SU-DHL-6 (cell line): ENCODE data around the gene RNF220.

Experiments used
- H2AFZ ChIP-seq: fragments of 200-600 bp; sonication (generic); 2 replicates; pipeline ENCODE4 v1.6.1; 2014; ENCODE audit warnings: low read depth, mild to moderate bottlenecking, moderate library complexity, mixed read lengths, antibody characterized with exemption, low read length; ENCODE audit not compliant: severe bottlenecking
- H3F3A ChIP-seq: fragments of 200-600 bp; shearing (Covaris generic); 2 replicates; pipeline ENCODE4 v1.6.0; 2016; ENCODE audit warnings: antibody characterized with exemption, mild to moderate bottlenecking; ENCODE audit not compliant: insufficient read depth
- H3K27ac ChIP-seq: fragments of 200-600 bp; sonication (generic); 2 replicates; pipeline ENCODE4 v1.5.1; 2016; ENCODE audit warnings: low read depth, mild to moderate bottlenecking, low read length, moderate library complexity, mixed read lengths
- H3K27me3 ChIP-seq: fragments of 200-600 bp; sonication (generic), shearing (Covaris generic); 2 replicates; pipeline ENCODE4 v1.6.0; 2014; ENCODE audit warnings: mild to moderate bottlenecking, low read length
- H3K36me3 ChIP-seq: fragments of 200-600 bp; sonication (generic); 2 replicates; pipeline ENCODE4 v1.6.1; 2014; ENCODE audit warnings: mild to moderate bottlenecking, low read length, mixed read lengths
- H3K4me2 ChIP-seq: fragments of 300-600, 200-600 bp; shearing (Covaris generic), sonication (generic); 2 replicates; pipeline ENCODE4 v1.6.0; 2014; ENCODE audit warnings: low read length, low read depth, mild to moderate bottlenecking; ENCODE audit not compliant: poor library complexity, severe bottlenecking
- H3K4me3 ChIP-seq: fragments of 200-600 bp; sonication (generic); 2 replicates; pipeline ENCODE4 v1.5.1; 2014; ENCODE audit warnings: antibody characterized with exemption, low read length, mild to moderate bottlenecking, mixed read lengths; ENCODE audit not compliant: insufficient read depth, poor library complexity, severe bottlenecking
- H3K79me2 ChIP-seq: fragments of 200-600 bp; sonication (generic); 2 replicates; pipeline ENCODE4 v1.6.1; 2014; ENCODE audit warnings: mild to moderate bottlenecking, low read length, moderate library complexity; ENCODE audit not compliant: insufficient read depth
- H3K9ac ChIP-seq: fragments of 200-600 bp; sonication (generic); 2 replicates; pipeline ENCODE4 v1.7.0; 2014; ENCODE audit warnings: mild to moderate bottlenecking, low read length
- H3K9me2 ChIP-seq: fragments of 200-600 bp; sonication (generic); replicated peaks from 2 replicates; pipeline ENCODE4 v1.6.1; 2014; ENCODE audit warnings: low read length; ENCODE audit not compliant: insufficient read depth
- H3K9me3 ChIP-seq: fragments of 200-600 bp; sonication (generic); 2 replicates; pipeline ENCODE4 v1.6.1; 2014; ENCODE audit warnings: low read length, mixed read lengths; ENCODE audit not compliant: insufficient read depth
- H4K20me1 ChIP-seq: fragments of 200-600 bp; sonication (generic); 2 replicates; pipeline ENCODE4 v1.6.1; 2014; ENCODE audit warnings: low read depth, mild to moderate bottlenecking, antibody characterized with exemption, low read length, moderate library complexity, mixed read lengths
- EZH2phosphoT487 ChIP-seq: fragments of 200-600 bp; sonication (generic), shearing (Covaris generic); conservative IDR thresholded peaks from 2 replicates; pipeline ENCODE4 v1.6.1; 2018; ENCODE audit warnings: mild to moderate bottlenecking, antibody characterized with exemption, low read length, moderate library complexity, mixed read lengths
- TF ChIP-seq, protein P1 (sequence below): fragments of 200-600 bp; sonication (generic); IDR thresholded peaks from one replicate; pipeline ENCODE4 v1.5.1; 2017; ENCODE audit warnings: antibody characterized with exemption, mild to moderate bottlenecking, low read length, moderate library complexity; ENCODE audit not compliant: insufficient read depth, poor library complexity, severe bottlenecking

The RNF220 gene

DNA sequence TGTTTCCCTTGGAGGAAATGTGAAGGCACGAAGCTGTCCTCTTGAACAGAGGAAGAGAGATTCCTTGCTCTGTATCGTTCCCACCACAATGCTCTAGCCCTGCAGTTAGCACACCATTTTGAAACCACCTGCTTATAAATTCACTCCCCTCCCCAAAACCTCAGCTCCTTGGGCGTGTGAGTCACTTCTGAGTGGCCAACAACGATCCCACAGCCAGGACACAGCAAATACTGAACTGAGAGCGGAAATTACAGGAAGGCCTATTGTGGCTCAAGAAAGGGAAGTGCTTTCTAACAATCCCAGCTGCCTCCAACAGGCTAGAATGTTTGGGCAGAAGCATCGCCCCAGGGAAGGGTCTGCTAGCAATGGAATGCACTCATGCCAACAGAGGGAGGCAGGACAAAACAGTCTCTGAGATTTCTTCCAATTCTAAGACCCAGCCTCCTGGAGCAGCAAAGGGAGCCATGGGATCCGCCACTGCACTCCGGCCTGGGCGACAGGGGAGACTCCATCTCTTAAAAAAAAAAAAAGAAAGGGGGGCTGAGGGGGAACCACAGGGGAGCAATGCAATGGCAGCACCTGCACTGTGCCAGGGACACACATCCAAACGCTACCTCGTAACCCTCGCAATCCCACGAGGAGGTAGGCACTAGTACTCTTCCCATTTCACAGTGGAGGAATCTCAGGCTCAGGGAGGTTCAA is 267.4 kb downstream of the RNF220 start:
- H3K27ac ChIP-seq: no peak overlapping the region
- H3K36me3 ChIP-seq: no peaks in the 10 kb centered on the region
- H3K9me2 ChIP-seq: no peaks in the 10 kb centered on the region
- no peak for TF ChIP-seq EZH2phosphoT487
- TF ChIP-seq, protein P1, sequence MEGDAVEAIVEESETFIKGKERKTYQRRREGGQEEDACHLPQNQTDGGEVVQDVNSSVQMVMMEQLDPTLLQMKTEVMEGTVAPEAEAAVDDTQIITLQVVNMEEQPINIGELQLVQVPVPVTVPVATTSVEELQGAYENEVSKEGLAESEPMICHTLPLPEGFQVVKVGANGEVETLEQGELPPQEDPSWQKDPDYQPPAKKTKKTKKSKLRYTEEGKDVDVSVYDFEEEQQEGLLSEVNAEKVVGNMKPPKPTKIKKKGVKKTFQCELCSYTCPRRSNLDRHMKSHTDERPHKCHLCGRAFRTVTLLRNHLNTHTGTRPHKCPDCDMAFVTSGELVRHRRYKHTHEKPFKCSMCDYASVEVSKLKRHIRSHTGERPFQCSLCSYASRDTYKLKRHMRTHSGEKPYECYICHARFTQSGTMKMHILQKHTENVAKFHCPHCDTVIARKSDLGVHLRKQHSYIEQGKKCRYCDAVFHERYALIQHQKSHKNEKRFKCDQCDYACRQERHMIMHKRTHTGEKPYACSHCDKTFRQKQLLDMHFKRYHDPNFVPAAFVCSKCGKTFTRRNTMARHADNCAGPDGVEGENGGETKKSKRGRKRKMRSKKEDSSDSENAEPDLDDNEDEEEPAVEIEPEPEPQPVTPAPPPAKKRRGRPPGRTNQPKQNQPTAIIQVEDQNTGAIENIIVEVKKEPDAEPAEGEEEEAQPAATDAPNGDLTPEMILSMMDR: no peak
- no peak overlapping the region for H3K4me2 ChIP-seq
- H2AFZ ChIP-seq: no peak overlapping the region
- H3F3A ChIP-seq: no peaks in the 10 kb centered on the region
- no peaks in the 10 kb centered on the region for H4K20me1 ChIP-seq
- no peaks in the 10 kb centered on the region for H3K9me3 ChIP-seq
- no peak overlapping the region for H3K4me3 ChIP-seq
- no peak overlapping the region for H3K9ac ChIP-seq
- no peaks in the 10 kb centered on the region for H3K27me3 ChIP-seq
- no peaks in the 10 kb centered on the region for H3K79me2 ChIP-seq

DNA sequence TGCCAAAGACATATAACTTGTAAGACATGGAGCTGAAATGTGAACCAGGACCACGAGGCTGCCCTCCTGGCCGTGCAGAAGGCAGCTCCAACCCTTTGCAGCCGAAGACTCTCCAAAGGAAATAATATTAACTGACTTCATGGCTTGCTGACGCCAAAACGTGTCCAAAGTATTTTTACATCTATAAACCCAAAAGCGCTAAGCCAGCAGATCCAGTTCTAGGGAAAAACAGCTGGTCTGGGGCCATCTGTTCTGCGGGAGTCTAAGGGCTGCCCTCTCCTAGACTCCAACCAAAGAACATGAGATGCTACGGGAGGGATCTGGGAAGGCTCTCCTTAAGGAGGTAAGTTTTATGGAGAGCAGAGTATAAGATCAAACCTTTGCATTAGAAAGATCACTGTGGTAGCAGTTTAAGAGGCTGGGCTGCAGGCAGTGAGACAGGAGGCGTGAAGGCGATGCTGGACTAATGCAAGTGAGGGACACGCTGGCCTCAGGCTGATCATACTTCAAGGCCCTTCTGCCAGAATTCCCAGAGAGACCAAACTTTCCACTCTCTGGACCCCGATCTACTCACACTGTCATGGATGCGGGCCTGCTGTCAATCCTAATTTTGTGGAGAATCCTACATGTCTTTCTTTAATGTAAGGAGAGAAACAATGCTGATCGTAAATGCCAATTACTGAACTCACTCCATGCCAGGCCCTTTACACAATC is 268.1 kb downstream of the RNF220 start:
- Histone ChIP-seq H3K9me3 (no peaks in the 10 kb centered on the region), H3K9ac (peak overlapping the region; percentile 60), H3K27ac (no peak overlapping the region), H3F3A (no peaks in the 10 kb centered on the region), H4K20me1 (no peaks in the 10 kb centered on the region), H3K27me3 (no peaks in the 10 kb centered on the region), H3K36me3 (no peaks in the 10 kb centered on the region), H2AFZ (peak overlapping the region; percentile 77), H3K79me2 (no peaks in the 10 kb centered on the region), H3K4me3 (peak overlapping the region; percentile 67), H3K4me2 (peak overlapping the region; percentile 66), H3K9me2 (no peaks in the 10 kb centered on the region)
- TF ChIP-seq, protein P1: no peak
- TF ChIP-seq EZH2phosphoT487: no peak

DNA sequence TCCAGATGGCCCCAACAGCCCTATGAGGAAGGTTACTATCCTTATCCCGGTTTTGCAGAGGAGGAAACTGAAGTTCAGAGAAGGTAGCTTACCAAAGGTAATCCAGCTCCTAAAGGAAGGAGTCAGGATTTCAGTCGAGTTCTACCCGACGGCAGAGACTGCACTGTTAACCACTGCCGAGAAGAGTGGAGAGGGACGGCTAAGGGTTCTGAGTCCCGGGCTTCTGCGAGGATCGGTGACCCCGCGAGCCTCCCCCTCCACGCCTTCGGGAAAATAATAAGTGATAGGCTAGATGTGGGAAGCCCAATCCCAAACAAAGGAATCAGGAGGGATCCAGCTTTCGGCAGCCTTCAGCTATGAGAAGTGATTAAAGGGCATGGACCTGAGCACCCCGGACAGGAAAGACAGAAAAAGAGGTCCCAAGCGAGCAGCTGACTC is 268.6 kb downstream of the RNF220 start:
- Histone ChIP-seq H2AFZ (peak overlapping the region; percentile 77), H3K9ac (peak overlapping the region; percentile 60), H3K36me3 (no peaks in the 10 kb centered on the region), H4K20me1 (no peaks in the 10 kb centered on the region), H3K4me3 (peak overlapping the region; percentile 67), H3K27ac (no peak overlapping the region), H3K9me3 (no peaks in the 10 kb centered on the region), H3K9me2 (no peaks in the 10 kb centered on the region), H3F3A (no peaks in the 10 kb centered on the region), H3K4me2 (peak overlapping the region; percentile 66), H3K79me2 (no peaks in the 10 kb centered on the region), H3K27me3 (no peaks in the 10 kb centered on the region)
- no peak for TF ChIP-seq EZH2phosphoT487
- TF ChIP-seq, protein P1: no peak
